Esophagus (tissue), 2 donors: Measurements from ENCODE around the gene TBC1D2. TPM values are rescaled to one million over a fixed set of nuclear protein-coding genes. Genes with fewer than 3 reads are reported as not detected.

Source experiments
- H3K27ac ChIP-seq, 2 donors: one replicate each; pipeline ENCODE4 v1.5.1; 2013; ENCODE audit warnings: low read depth in 2 of 2, mild to moderate bottlenecking in 2 of 2, inconsistent platforms in 1 of 2, low read length in 1 of 2, moderate library complexity in 1 of 2
- H3K27me3 ChIP-seq, 2 donors: one replicate each; pipeline ENCODE4 v1.6.1; 2013; ENCODE audit warnings: low read length in 2 of 2, control low read depth in 1 of 2, mild to moderate bottlenecking in 1 of 2; ENCODE audit not compliant: insufficient read depth in 2 of 2, control insufficient read depth in 1 of 2
- H3K36me3 ChIP-seq, 2 donors: one replicate each; pipeline ENCODE4 v1.6.1; 2013; ENCODE audit warnings: low read length in 1 of 2; ENCODE audit not compliant: control insufficient read depth in 2 of 2, insufficient read depth in 2 of 2
- H3K4me1 ChIP-seq, 2 donors: one replicate each; pipeline ENCODE4 v1.6.1; 2013; ENCODE audit warnings: low read length in 1 of 2; ENCODE audit not compliant: control insufficient read depth in 2 of 2, insufficient read depth in 2 of 2
- H3K4me3 ChIP-seq, 2 donors: one replicate each; pipeline ENCODE4 v1.5.1; 2013; ENCODE audit warnings: low read length in 2 of 2, mild to moderate bottlenecking in 2 of 2, low read depth in 1 of 2, moderate library complexity in 1 of 2
- H3K9me3 ChIP-seq, 2 donors: one replicate each; pipeline ENCODE4 v1.6.1; 2013; ENCODE audit warnings: mild to moderate bottlenecking in 2 of 2, low read depth in 1 of 2, low read length in 1 of 2, moderate library complexity in 1 of 2; ENCODE audit not compliant: control insufficient read depth in 2 of 2, insufficient read depth in 1 of 2
- WGBS, 2 donors: extraction: QIAGEN DNeasy Blood & Tissue Kit; methylation state at CpG; one replicate each; pipeline ENCODE4 v1.1.7; 2013; 5-methylcytosine and 5-hydroxymethylcytosine counted together
- polyA plus RNA-seq, 2 donors: library from polyadenylated mRNA; stranded (reverse); fragments of 200-250 nt; gene quantifications; one replicate each; pipeline ENCODE4 v1.2.3, GENCODE V29; 2013
- donor health status: healthy with polysubstance abuse.
- donor health status: Bipolar disorder and iron deficiency.

The TBC1D2 gene
- polyA plus RNA-seq, 2 donors = 16.2 to 33.9 TPM

DNA sequence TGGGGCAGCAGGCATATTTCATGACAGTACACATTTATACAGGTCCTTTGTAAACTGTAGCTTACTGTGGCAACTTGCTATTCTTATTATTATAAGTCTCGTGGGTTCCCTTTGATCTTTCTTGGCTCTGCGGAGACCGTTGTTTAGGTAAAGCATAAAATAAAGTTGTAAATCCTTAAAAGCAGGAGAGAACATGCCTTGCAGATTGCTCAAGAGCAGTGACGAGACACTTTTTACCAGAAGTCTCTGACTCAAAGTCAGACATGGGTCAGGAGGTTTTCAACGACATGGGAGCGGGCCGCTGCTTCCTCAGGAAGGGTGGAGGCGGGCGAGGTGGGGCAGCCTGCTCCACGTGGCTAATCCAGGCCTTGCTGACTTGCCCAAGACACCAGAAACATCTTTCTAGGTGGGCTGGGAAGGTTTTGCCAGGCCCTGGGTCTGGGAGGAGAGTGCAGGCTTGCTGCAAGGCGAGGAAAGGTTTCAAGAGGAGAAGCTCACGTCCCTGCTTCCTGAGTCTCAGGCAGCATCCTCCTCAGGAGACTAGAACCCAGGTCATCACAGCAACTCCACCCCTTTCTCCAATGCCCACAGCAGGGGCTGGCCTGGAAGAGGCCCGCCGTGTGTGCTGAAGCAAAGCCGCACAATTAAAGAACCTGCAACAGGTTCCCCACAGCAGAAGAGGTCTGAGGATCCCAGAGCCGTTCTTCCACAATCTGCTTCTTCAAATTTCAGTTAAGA is 6.5 kb downstream of the TBC1D2 start:
- Histone ChIP-seq H3K4me3 (no peak overlapping the region), H3K4me1 (peaks cover 6 to 44% of the 10 kb centered on the region in 2 donors), H3K36me3 (peaks cover 0 to 9% of the 10 kb centered on the region in 2 donors), H3K9me3 (no peaks in the 10 kb centered on the region), H3K27ac (peak overlapping the region; percentile 88 to 95), H3K27me3 (no peaks in the 10 kb centered on the region)
- 36 to 52% methylated on average over 16 of the region's 16 CpGs for WGBS, 2 donors

GRCh38 chr9:98247831-98248657 is 7.4 kb downstream of the TBC1D2 start:
- peaks cover 0 to 8% of the 10 kb centered on the region in 2 donors for H3K36me3 ChIP-seq
- 68 to 77% methylated on average over 8 of the region's 8 CpGs for WGBS, 2 donors
- H3K4me3 ChIP-seq = no peak overlapping the region
- no peaks in the 10 kb centered on the region for H3K27me3 ChIP-seq
- H3K9me3 ChIP-seq = no peaks in the 10 kb centered on the region
- H3K4me1 ChIP-seq = peaks cover 6 to 36% of the 10 kb centered on the region in 2 donors
- H3K27ac ChIP-seq = peak overlapping the region; percentile 88 to 97

DNA sequence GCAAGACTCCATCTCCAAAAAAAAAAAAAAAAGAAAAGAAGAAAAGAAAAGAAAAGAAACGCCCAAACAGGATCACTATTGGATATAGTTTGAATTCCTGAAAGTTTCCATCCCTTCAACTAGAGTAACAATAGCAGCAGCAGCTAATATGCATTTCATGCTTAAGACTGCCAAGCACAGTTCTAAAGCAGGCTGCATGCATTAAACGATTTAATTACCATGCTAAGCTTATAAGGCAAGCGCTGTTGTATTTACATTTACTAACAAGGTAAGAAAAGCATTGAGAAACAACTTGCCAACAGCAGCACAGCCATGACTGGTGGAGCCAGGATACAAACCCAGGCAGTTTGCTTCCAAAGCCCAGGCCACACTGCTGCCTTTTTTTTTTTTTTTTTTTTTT is 13.0 kb downstream of the TBC1D2 start:
- H3K4me1 ChIP-seq = peaks cover 0 to 6% of the 10 kb centered on the region in 2 donors
- no peak overlapping the region for H3K27ac ChIP-seq
- H3K36me3 ChIP-seq = peaks cover 0 to 10% of the 10 kb centered on the region in 2 donors
- H3K4me3 ChIP-seq = no peak overlapping the region
- 81 to 89% methylated on average over 3 of the region's 3 CpGs for WGBS, 2 donors
- H3K9me3 ChIP-seq = no peaks in the 10 kb centered on the region
- no peaks in the 10 kb centered on the region for H3K27me3 ChIP-seq

GRCh38 chr9:98241357-98242300 is 13.8 kb downstream of the TBC1D2 start:
- H3K27ac ChIP-seq = no peak overlapping the region
- WGBS, 2 donors = 84 to 89% methylated on average over 8 of the region's 8 CpGs
- no peaks in the 10 kb centered on the region for H3K9me3 ChIP-seq
- H3K4me3 ChIP-seq = no peak overlapping the region
- H3K4me1 ChIP-seq = peaks cover 0 to 4% of the 10 kb centered on the region in 2 donors
- no peaks in the 10 kb centered on the region for H3K27me3 ChIP-seq
- peaks cover 0 to 10% of the 10 kb centered on the region in 2 donors for H3K36me3 ChIP-seq

- 94% methylated on average over 3 of the region's 3 CpGs for WGBS, 2 donors
- H3K36me3 ChIP-seq = peaks cover 0 to 10% of the 10 kb centered on the region in 2 donors
Observed at GRCh38 chr9:98240475-98240874, 15.0 kb downstream of the TBC1D2 start.

GRCh38 chr9:98236901-98237487 is 18.5 kb downstream of the TBC1D2 start:
- H3K27me3 ChIP-seq = no peaks in the 10 kb centered on the region
- H3K9me3 ChIP-seq = no peaks in the 10 kb centered on the region
- H3K4me1 ChIP-seq = no peaks in the 10 kb centered on the region
- H3K36me3 ChIP-seq = peaks cover 3 to 26% of the 10 kb centered on the region in 2 donors
- WGBS, 2 donors = 70 to 93% methylated on average over 8 of the region's 8 CpGs
- H3K4me3 ChIP-seq = no peak overlapping the region
- H3K27ac ChIP-seq = no peak overlapping the region

More at GRCh38 chr9:98240475-98240874, 15.0 kb downstream of the TBC1D2 start:
- H3K27me3 ChIP-seq = no peaks in the 10 kb centered on the region
- H3K4me1 ChIP-seq = no peaks in the 10 kb centered on the region
- no peaks in the 10 kb centered on the region for H3K9me3 ChIP-seq
- H3K27ac ChIP-seq = no peak overlapping the region
- no peak overlapping the region for H3K4me3 ChIP-seq

DNA sequence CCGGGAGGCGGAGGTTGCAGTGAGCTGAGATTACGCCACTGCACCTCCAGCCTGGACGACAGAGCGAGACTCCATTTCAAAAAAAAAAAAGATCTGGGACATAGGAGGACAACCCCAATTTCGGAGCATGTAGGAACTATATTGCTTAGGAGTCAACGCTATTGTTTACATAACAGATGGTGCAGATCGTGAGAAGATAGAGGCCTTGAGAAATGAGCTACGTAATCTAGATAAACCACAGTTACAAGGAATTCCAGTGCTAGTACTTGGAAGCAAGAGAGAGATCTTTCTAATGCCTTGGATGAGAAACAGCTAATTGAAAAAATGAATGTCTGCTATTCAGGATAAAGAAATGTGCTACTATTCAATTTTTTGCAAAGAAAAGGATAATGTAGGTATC is 20.3 kb downstream of the TBC1D2 start:
- Histone ChIP-seq H3K36me3 (peaks cover 4 to 16% of the 10 kb centered on the region in 2 donors), H3K4me3 (no peak overlapping the region), H3K9me3 (no peaks in the 10 kb centered on the region), H3K4me1 (no peaks in the 10 kb centered on the region), H3K27ac (no peak overlapping the region), H3K27me3 (no peaks in the 10 kb centered on the region)
- 87 to 91% methylated on average over 9 of the region's 9 CpGs for WGBS, 2 donors

- WGBS, 2 donors = 73 to 79% methylated on average over 9 of the region's 9 CpGs
- Histone ChIP-seq H3K27ac (no peak overlapping the region), H3K9me3 (no peaks in the 10 kb centered on the region), H3K4me3 (no peak overlapping the region), H3K36me3 (peaks cover 7 to 16% of the 10 kb centered on the region in 2 donors), H3K4me1 (no peaks in the 10 kb centered on the region), H3K27me3 (no peaks in the 10 kb centered on the region)
Observed at GRCh38 chr9:98234245-98234825, 21.1 kb downstream of the TBC1D2 start.
